ENCODE data around the gene CST9.
A peak's percentile ranks its signal among the peaks of the same experiment; 100 is the strongest.
"Not testable (repeated sequence)": the region's sequence is repeated elsewhere in the genome, so short reads cannot be mapped to it uniquely, and the experiment has no call there.

The CST9 gene

GRCh38 chr20:23623666-23624323, 18.1 kb upstream of the CST9 start:
- DNase-seq (ENCODE audit: low spot score): no peak

DNA sequence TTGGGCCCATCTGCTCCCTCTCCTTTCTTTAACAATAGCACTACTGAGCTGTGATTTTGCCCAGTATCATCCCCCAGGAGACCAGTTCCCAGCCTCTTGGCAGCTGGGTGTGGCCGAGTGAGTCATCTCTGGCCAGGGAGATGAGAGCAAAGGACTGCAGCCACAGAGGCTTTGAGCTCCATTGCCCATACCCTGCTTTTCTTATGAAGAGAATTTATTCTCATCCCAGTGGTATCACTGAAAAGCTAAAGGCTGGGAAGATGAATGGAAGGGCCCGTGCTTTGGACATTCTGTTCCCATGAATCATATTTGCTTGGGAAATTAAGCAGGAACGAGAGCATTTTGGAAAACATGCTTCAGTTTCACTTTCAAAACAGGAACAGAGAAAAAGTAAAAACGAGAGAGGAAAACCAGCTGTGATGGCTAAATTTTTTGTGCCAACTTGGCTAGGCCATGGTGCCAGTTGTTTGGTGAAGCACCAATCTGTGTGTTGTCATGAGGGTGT, 17.2 kb upstream of the CST9 start:
- DNase-seq (ENCODE audit: low spot score): no peak

DNA sequence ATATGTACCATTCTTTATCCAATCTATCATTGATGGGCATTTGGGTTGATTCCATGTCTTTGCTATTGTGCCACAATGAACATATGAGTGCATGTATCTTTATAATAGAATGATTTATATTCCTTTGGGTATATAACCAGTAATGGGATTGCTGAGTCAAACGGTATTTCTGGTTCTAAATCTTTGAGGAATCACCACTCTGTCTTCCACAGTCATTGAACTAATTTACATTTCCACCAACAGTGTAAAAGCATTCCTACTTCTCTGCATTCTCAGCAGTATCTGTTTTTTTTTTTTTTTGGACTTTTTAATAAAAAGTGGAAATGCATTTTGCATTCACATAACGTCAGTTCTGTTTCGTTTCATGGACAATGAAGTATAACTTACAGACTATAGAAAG, 16.7 kb upstream of the CST9 start:
- not testable (repeated sequence) for DNase-seq (ENCODE audit: low spot score)

DNA sequence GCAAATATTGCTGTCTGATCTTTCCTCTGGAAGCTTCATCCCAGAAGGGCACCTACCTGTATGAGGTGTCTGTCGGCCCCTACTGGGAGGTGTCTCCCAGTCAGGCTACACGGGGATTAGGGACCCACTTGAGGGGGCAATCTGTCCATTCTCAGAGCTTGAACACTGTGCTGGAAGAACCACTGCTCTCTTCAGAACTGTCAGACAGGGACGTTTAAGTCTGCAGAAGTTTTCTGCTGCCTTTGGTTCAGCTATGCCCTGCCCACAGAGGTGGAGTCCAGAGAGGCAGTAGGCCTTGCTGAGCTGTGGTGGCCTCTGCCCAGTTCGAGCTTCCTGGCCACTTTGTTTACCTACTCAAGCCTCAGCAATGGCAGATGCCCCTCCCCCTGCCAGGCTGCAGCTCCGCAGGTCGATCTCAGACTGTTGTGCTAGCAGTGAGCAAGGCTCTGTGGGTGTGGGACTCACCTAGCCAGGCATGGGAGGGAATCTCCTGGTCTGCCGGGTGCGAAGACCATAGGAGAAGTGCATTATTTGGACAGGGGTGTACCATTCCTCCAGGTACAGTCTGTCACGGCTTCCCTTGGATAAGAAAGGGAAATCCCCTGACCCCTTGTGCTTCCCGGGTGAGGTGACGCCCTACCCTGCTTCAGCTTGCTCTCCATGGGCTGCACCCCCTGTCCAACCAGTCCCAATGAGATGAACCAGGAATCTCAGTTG, 15.1 kb upstream of the CST9 start:
- not testable (repeated sequence) for DNase-seq (ENCODE audit: low spot score)

DNA sequence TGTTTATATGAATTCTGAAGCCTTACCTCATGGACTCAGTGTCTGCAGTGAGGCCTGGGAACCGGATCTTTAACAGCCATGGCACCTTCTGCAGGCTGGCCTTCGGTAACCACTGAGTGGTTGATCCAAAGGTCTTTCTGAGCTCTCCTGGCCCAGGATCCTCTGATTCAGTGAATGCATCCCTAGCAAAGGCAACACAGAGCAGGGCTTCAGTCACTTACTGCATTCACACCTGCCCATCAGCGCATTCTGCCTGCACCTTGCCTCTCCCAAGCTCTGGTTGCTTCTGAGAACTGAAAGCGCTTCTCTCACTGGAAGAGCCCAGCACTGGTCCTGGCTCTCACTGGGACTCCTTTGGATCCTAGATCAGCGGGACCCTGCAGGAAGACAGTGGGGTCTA, 8.4 kb upstream of the CST9 start:
- no peak for DNase-seq (ENCODE audit: low spot score)

DNA sequence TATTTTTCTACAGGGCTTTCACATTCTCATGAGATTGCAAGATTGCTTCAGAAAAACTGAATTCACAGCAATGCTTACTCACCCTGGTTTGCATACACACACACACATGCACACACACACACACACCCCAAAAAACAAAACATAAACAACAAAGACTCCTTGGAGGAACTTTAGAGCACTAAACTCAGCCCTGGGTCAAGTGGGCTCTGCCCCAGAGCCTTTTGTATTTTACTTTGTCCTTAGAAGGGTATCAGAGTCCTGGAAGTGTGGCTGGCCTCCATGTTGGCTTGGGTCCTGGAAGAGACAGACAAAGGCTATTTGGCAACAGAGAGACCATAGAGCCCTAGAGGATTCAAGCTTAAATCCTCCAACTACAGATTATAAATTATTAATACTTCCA, 8.0 kb upstream of the CST9 start:
- DNase-seq (ENCODE audit: low spot score): no peak

GRCh38 chr20:23612396-23612795, 6.7 kb upstream of the CST9 start:
- DNase-seq (ENCODE audit: low spot score): no peak

DNA sequence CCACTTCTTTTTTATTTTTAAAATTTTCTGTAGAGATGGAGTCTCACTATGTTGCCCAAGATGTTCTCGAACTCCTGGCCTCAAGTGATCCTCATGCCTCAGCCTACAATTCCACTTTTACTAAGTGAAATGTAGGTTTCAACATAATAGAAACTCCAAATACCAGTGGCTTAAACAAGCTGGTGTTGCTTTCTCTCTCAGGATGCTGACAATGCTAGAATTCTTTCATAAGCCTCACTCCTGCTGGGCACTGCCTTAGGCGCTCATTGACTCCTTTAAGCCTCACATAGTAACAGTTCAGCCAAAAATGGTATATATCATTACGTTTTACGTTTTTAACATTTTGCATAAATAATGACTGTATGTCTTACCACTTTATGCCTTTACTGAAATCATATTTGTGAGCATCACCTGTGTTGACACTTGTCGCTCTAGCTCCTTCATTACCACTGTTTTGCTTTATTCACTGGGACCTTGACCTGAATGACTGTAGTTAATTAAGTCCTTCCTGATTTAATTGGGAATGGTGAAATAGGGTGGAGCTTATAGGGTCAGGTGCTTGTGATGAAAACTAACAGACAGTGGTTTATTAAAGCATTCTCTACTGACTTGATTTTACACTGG, 3.9 kb upstream of the CST9 start:
- DNase-seq (ENCODE audit: low spot score): no peak

- no peak for DNase-seq (ENCODE audit: low spot score)
Measured at GRCh38 chr20:23608251-23608846, 2.6 kb upstream of the CST9 start.

- DNase-seq (ENCODE audit: low spot score): no peak
Measured at GRCh38 chr20:23607497-23608245, 2.0 kb upstream of the CST9 start.

- DNase-seq (ENCODE audit: low spot score): peak; percentile 88
Measured at GRCh38 chr20:23606652-23607049, 934 bp upstream of the CST9 start.

GRCh38 chr20:23604306-23604705, 1.4 kb downstream of the CST9 start:
- no peak for DNase-seq (ENCODE audit: low spot score)

GRCh38 chr20:23603321-23603720, 2.4 kb downstream of the CST9 start:
- no peak for DNase-seq (ENCODE audit: low spot score)

DNA sequence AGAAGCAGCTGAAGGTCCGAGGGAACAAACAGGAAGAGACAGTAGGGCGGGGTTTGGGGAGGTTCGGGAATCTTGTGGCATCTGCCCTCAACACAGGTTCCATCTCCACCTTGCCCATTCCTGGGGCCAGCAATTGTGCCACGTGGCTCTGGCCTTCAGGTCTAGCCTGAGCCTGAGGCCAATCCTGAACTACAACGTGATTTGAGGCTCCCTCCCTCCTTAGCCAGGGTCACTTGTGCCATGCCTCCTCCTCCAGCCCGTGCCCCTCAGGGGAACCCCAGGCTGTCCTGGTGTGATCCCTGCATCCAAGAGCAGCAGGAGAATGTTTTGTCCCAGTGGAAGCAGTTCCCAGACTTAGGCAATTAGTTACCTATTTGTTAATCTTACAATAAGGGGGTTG, 3.0 kb downstream of the CST9 start:
- DNase-seq (ENCODE audit: low spot score): no peak

DNA sequence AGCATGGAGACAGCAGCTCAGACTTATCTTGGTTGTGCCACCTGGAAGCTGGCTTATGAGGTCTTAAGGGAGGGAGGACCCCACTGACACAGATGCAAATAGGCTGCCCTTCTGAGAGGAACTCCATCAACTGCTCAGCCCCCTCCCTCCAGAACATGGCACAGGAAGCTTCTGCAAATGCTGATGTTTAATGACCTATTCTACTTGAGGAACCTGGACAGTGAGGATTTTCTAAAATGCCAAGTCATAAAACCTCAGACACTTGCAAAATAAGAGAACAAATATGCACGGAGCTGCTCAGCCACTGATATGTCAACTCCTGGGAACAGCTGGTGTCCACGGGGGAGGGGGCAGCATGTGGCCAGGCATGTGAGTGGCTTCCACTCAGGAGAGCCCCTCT, 3.5 kb downstream of the CST9 start:
- no peak for DNase-seq (ENCODE audit: low spot score)

- no peak for DNase-seq (ENCODE audit: low spot score)
Measured at GRCh38 chr20:23601715-23602114, 4.0 kb downstream of the CST9 start.

DNA sequence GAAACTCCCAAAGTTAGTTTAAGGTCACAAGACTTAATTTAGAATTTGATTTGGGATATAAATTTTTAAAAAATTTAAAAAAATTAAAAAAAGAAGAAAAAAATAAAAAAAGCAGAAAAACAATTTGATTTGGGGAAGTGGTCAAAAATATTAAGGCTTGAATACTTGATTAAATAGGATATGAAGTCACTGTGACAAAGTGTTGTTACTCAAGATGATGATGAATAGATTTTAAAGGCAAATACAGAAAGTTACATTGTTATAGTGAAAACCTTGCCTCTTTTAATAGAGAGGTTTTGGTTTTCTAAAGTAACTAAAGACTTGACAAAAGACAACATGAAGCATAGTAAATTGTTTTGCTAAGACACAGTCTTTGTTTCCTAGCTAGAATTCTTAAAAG, 7.2 kb downstream of the CST9 start:
- DNase-seq (ENCODE audit: low spot score): no peak

DNA sequence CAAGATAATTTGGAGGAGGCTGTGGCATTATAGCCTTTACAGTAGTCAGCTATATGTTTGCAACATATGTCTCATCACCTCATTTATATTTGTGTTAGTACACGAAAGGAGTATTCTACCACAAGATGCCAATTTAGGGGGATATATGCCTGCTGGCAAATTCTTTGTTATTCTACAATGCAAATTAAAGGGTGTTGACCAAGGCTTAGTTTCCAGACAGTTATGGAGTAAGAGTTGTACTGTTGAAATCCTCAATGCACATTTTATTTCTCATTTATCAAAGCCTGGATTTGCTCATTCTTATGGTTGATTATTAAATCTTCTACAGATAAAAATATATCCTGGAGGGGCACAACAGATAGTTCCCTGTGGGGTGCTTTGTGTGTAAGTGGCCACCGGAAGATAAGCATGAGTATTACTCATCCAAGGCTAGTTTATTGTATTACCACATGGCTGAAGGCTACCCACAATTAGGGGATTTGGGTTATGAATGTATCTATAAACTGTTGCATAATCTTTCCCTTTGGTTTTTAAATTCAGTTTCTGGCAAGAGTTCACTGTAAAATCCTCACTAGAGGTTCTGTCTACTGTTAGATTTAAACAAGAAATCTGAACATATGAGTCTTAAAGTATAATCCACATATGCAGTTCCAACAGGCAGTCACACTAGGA, 9.0 kb downstream of the CST9 start:
- DNase-seq (ENCODE audit: low spot score): no peak

GRCh38 chr20:23595941-23596340, 9.8 kb downstream of the CST9 start:
- DNase-seq (ENCODE audit: low spot score): no peak

DNA sequence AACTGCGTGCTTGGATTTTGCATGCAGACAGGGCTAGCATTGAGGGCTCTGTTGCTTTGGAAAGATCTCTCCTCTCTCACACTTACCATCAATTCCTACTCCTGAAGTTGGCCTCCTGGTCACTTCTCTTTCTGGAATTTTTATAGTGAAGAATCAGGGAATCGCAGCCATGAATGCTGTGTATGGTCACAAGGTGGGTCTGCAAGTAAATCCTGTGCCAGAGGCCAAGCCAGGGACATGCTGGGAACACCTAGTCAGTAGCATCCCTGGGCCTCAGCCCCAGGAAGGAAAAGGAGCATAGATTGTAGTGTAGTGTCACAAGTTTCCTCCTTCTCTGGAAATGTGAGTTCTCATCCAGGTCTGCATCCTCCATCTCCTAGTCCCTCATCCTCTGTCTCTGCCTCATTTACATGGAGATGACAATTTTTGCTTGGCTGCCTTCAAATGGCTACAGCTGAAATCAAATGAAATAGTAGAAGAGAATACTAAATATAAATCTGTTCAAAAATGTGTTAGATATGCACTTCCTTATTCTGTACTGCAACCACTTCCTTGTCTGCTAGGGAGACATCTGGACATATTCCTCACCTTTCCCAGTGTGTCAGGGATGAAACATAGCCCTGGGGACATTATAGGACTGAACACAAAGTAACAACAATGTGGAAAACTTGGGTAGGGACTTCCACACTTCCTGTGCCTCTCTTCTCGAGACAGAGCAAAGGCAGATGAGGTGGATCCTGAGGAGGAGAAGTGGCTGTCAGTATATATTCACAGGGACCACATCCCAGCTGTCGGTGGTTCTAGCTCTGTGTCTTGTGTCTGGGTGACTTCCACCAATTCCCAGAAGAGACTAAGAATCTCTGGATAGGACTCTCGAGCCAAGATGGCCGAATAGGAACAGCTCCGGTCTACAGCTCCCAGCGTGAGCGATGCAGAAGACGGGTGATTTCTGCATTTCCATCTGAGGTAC, 17.0 kb downstream of the CST9 start:
- DNase-seq (ENCODE audit: low spot score): no peak
